A673 (cell line): Measurements from ENCODE around the gene GRID1.

Experiments used
- CTCF ChIP-seq: fragments of 300-800, 200-600 bp; sonication (generic); conservative IDR thresholded peaks from 2 replicates; pipeline ENCODE4 v1.5.1; 2017; ENCODE audit warnings: low read depth, mild to moderate bottlenecking, antibody characterized with exemption, low read length, moderate library complexity, mixed read lengths
- EZH2 ChIP-seq: fragments of 200-600 bp; sonication (generic); IDR thresholded peaks from 2 replicates; pipeline ENCODE4 v1.6.1; 2017; ENCODE audit warnings: borderline replicate concordance, low read depth, mild to moderate bottlenecking, mixed read lengths, antibody characterized with exemption, low read length; ENCODE audit not compliant: poor library complexity, severe bottlenecking

GRCh38 chr10:86294346-86295265 lies 72.0 kb downstream of the GRID1 start:
- TF ChIP-seq CTCF (no peak), EZH2 (no peak)
